Skeletal muscle tissue (tissue), 4 donors: Measurements from ENCODE around the gene DNAJC18. TPM values are rescaled to one million over a fixed set of nuclear protein-coding genes. Genes with fewer than 3 reads are reported as not detected.
A peak's percentile ranks its signal among the peaks of the same experiment; 100 is the strongest.

ENCODE experiments used
- H3K27ac ChIP-seq: one replicate; pipeline ENCODE4 v1.7.0; 2013; ENCODE audit warnings: mild to moderate bottlenecking, low read depth, low read length, inconsistent platforms
- H3K27me3 ChIP-seq, 3 donors: one replicate each; pipeline ENCODE4 v1.7.0; 2013; ENCODE audit warnings: low read length in 3 of 3; ENCODE audit not compliant: control insufficient read depth in 3 of 3, insufficient read depth in 3 of 3
- H3K36me3 ChIP-seq, 3 donors: one replicate each; pipeline ENCODE4 v1.7.0; 2013; ENCODE audit warnings: low read length in 3 of 3; ENCODE audit not compliant: control insufficient read depth in 3 of 3, insufficient read depth in 3 of 3
- H3K4me1 ChIP-seq, 3 donors: one replicate each; pipeline ENCODE4 v1.7.0; 2013; ENCODE audit warnings: low read length in 3 of 3, mild to moderate bottlenecking in 3 of 3; ENCODE audit not compliant: control insufficient read depth in 3 of 3, insufficient read depth in 3 of 3
- H3K4me3 ChIP-seq, 3 donors: one replicate each; pipeline ENCODE4 v1.7.0; 2013; ENCODE audit warnings: low read length in 3 of 3
- H3K9ac ChIP-seq, 3 donors: one replicate each; pipeline ENCODE4 v1.7.0; 2013; ENCODE audit warnings: low read length in 3 of 3, mild to moderate bottlenecking in 3 of 3, moderate library complexity in 2 of 3, low read depth in 1 of 3
- H3K9me3 ChIP-seq, 3 donors: one replicate each; pipeline ENCODE4 v1.7.0; 2013; ENCODE audit warnings: low read length in 3 of 3; ENCODE audit not compliant: control insufficient read depth in 3 of 3
- total RNA-seq: library from RNA; depleted of rRNA; stranded (reverse); fragments of >200 nt; gene quantifications from one replicate; pipeline ENCODE4 v1.2.3, GENCODE V29; 2014
- donor health status: Osteomylitis.

Gene DNAJC18
- total RNA-seq, 1 donor from 2014 or later: 16.2 TPM

GRCh38 chr5:139431706-139432105, 7.6 kb downstream of the DNAJC18 start:
- no peaks in the 10 kb centered on the region for H3K27me3 ChIP-seq
- H3K27ac ChIP-seq: no peak overlapping the region
- H3K9ac ChIP-seq: no peak overlapping the region
- no peak overlapping the region for H3K4me3 ChIP-seq
- no peaks in the 10 kb centered on the region for H3K4me1 ChIP-seq
- no peaks in the 10 kb centered on the region for H3K9me3 ChIP-seq
- peaks cover 8 to 24% (median 11%) of the 10 kb centered on the region in 3 donors for H3K36me3 ChIP-seq

- Histone ChIP-seq H3K9me3 (no peaks in the 10 kb centered on the region), H3K27ac (no peak overlapping the region), H3K9ac (no peak overlapping the region), H3K36me3 (peaks cover 8 to 21% (median 11%) of the 10 kb centered on the region in 3 donors), H3K27me3 (no peaks in the 10 kb centered on the region), H3K4me1 (peaks cover 5 to 15% (median 5%) of the 10 kb centered on the region in 3 donors), H3K4me3 (no peak overlapping the region)
These were observed 9.3 kb downstream of the DNAJC18 start for GRCh38 chr5:139430015-139430414.

GRCh38 chr5:139426203-139426885, 13.0 kb downstream of the DNAJC18 start:
- H3K27me3 ChIP-seq: no peaks in the 10 kb centered on the region
- H3K27ac ChIP-seq: peak overlapping the region; percentile 31
- H3K9me3 ChIP-seq: no peaks in the 10 kb centered on the region
- H3K9ac ChIP-seq: peak overlapping the region in 1 of 3 donors; percentile 40
- H3K36me3 ChIP-seq: peaks cover 3 to 19% (median 17%) of the 10 kb centered on the region in 3 donors
- H3K4me1 ChIP-seq: peaks cover 5 to 23% (median 12%) of the 10 kb centered on the region in 3 donors
- H3K4me3 ChIP-seq: no peak overlapping the region

GRCh38 chr5:139425497-139425896, 13.8 kb downstream of the DNAJC18 start:
- Histone ChIP-seq H3K27me3 (no peaks in the 10 kb centered on the region), H3K4me3 (no peak overlapping the region), H3K4me1 (peaks cover 5 to 23% (median 12%) of the 10 kb centered on the region in 3 donors), H3K9ac (peak overlapping the region in 2 of 3 donors; percentile 7 to 23), H3K9me3 (no peaks in the 10 kb centered on the region), H3K36me3 (peaks cover 3 to 20% (median 17%) of the 10 kb centered on the region in 3 donors), H3K27ac (peak overlapping the region; percentile 31)

GRCh38 chr5:139422307-139422893, 16.9 kb downstream of the DNAJC18 start:
- H3K9me3 ChIP-seq: no peaks in the 10 kb centered on the region
- no peaks in the 10 kb centered on the region for H3K27me3 ChIP-seq
- H3K4me3 ChIP-seq: no peak overlapping the region
- H3K27ac ChIP-seq: no peak overlapping the region
- H3K36me3 ChIP-seq: peaks cover 2 to 17% (median 11%) of the 10 kb centered on the region in 3 donors
- H3K4me1 ChIP-seq: peaks cover 28 to 50% (median 36%) of the 10 kb centered on the region in 3 donors
- no peak overlapping the region for H3K9ac ChIP-seq

- H3K4me3 ChIP-seq: peak overlapping the region in 1 of 3 donors; percentile 1
- H3K27ac ChIP-seq: peak overlapping the region; percentile 87
- peaks cover 2 to 11% (median 8%) of the 10 kb centered on the region in 3 donors for H3K36me3 ChIP-seq
- H3K9me3 ChIP-seq: no peaks in the 10 kb centered on the region
- no peaks in the 10 kb centered on the region for H3K27me3 ChIP-seq
- peaks cover 53 to 60% (median 54%) of the 10 kb centered on the region in 3 donors for H3K4me1 ChIP-seq
- H3K9ac ChIP-seq: peak overlapping the region; percentile 24 to 76 (median 41)
These were observed 19.8 kb downstream of the DNAJC18 start for GRCh38 chr5:139419226-139420192.

- Histone ChIP-seq H3K4me1 (peaks cover 57 to 67% (median 59%) of the 10 kb centered on the region in 3 donors), H3K9ac (peak overlapping the region; percentile 39 to 76 (median 44)), H3K27ac (peak overlapping the region; percentile 87), H3K36me3 (peaks cover 2 to 10% (median 5%) of the 10 kb centered on the region in 3 donors), H3K9me3 (no peaks in the 10 kb centered on the region), H3K4me3 (peak overlapping the region in 1 of 3 donors; percentile 1), H3K27me3 (no peaks in the 10 kb centered on the region)
These were observed 20.5 kb downstream of the DNAJC18 start for GRCh38 chr5:139418793-139419192.

GRCh38 chr5:139417214-139417613, 22.1 kb downstream of the DNAJC18 start:
- H3K4me1 ChIP-seq: peaks cover 57 to 67% (median 61%) of the 10 kb centered on the region in 3 donors
- H3K4me3 ChIP-seq: no peak overlapping the region
- H3K27ac ChIP-seq: peak overlapping the region; percentile 87
- H3K9ac ChIP-seq: peak overlapping the region in 2 of 3 donors; percentile 10 to 43
- H3K9me3 ChIP-seq: no peaks in the 10 kb centered on the region
- no peaks in the 10 kb centered on the region for H3K27me3 ChIP-seq
- peaks cover 2 to 11% (median 3%) of the 10 kb centered on the region in 3 donors for H3K36me3 ChIP-seq

GRCh38 chr5:139416651-139417050, 22.7 kb downstream of the DNAJC18 start:
- H3K9me3 ChIP-seq: no peaks in the 10 kb centered on the region
- H3K9ac ChIP-seq: peak overlapping the region in 1 of 3 donors; percentile 10
- peaks cover 2 to 11% (median 3%) of the 10 kb centered on the region in 3 donors for H3K36me3 ChIP-seq
- peak overlapping the region; percentile 87 for H3K27ac ChIP-seq
- no peaks in the 10 kb centered on the region for H3K27me3 ChIP-seq
- H3K4me3 ChIP-seq: no peak overlapping the region
- peaks cover 57 to 67% (median 61%) of the 10 kb centered on the region in 3 donors for H3K4me1 ChIP-seq
